Breast epithelium (tissue), 4 donors: ENCODE measurements around the gene PTMS. TPM values are rescaled to one million over a fixed set of nuclear protein-coding genes. Genes with fewer than 3 reads are reported as not detected.

Experiments
- DNase-seq, 2 donors: peaks; one replicate each; pipeline ENCODE4 v3.0.0-alpha.2; 2019; ENCODE audit warnings: low spot score in 2 of 2
- H3K27ac ChIP-seq, 2 donors: fragments of 200-600 bp; sonication (generic) in 1 of 2; one replicate each; pipeline ENCODE4 v1.5.1; 2016 to 2019; ENCODE audit warnings: mild to moderate bottlenecking in 1 of 2
- H3K27me3 ChIP-seq, 2 donors: fragments of 200-600 bp; sonication (generic) in 1 of 2; one replicate each; pipeline versions ENCODE4 v1.5.1 to v1.6.0; 2017 to 2019; ENCODE audit warnings: control low read depth in 1 of 2, mild to moderate bottlenecking in 1 of 2
- H3K36me3 ChIP-seq: fragments of 200-600 bp; one replicate; pipeline ENCODE4 v1.5.1; 2019
- H3K4me1 ChIP-seq, 2 donors: fragments of 200-600 bp; sonication (generic); one replicate each; pipeline ENCODE4 v1.5.1; 2016 to 2019; ENCODE audit warnings: control low read depth in 1 of 2
- H3K4me3 ChIP-seq, 3 donors: fragments of 200-600 bp; sonication (generic); 1 replicate in 2 of 3; 2 replicates in 1 of 3; pipeline ENCODE4 v1.5.1; 2016 to 2019; ENCODE audit warnings: mild to moderate bottlenecking in 3 of 3, moderate library complexity in 2 of 3
- H3K9me3 ChIP-seq, 2 donors: fragments of 200-600 bp; sonication (generic) in 1 of 2; one replicate each; pipeline ENCODE4 v1.5.1; 2016 to 2019; ENCODE audit warnings: control low read depth in 1 of 2
- CTCF ChIP-seq, 3 donors: fragments of 450-650 bp; IDR thresholded peaks; one replicate each; pipeline ENCODE4 v1.5.1; 2016 to 2017; ENCODE audit warnings: antibody characterized with exemption in 3 of 3, mild to moderate bottlenecking in 3 of 3, moderate library complexity in 3 of 3
- POLR2A ChIP-seq: fragments of 450-650 bp; IDR thresholded peaks from one replicate; pipeline ENCODE4 v1.6.1; 2016; ENCODE audit warnings: antibody characterized with exemption, mild to moderate bottlenecking, moderate library complexity
- POLR2AphosphoS5 ChIP-seq, 3 donors: sonication (generic); formaldehyde crosslinking; IDR thresholded peaks; one replicate each; pipeline ENCODE4 v1.6.1; 2017; ENCODE audit warnings: antibody characterized with exemption in 3 of 3
- intact Hi-C: fragments of 100-400 bp; cut with DNase I; formaldehyde crosslinking; loops from one replicate; pipeline ENCODE4 v1.15.1; 2023; ENCODE audit warnings: low total_unique reads
- total RNA-seq, 3 donors: library from RNA; depleted of rRNA; stranded (reverse); fragments of >200 nt; gene quantifications; one replicate each; pipeline ENCODE4 v1.1.0, GENCODE V29; 2016

Gene PTMS
- total RNA-seq, 3 donors from 2014 or later, result 70.9 to 101 (median 85.8) TPM

GRCh38 chr12:6752921-6753771 is 13.0 kb upstream of the PTMS start, which contains the start of gene MLF2:
TSS of gene MLF2 (minus strand) at chr12:6753141. CDS start at chr12:6752334, 807 bp downstream.
- peaks cover 20% of the 10 kb centered on the region for H3K36me3 ChIP-seq

GRCh38 chr12:6753772-6754356 is 12.3 kb upstream of the PTMS start:
- Histone ChIP-seq H3K27ac (peak overlapping the region; percentile 98 to 99), H3K9me3 (no peaks in the 10 kb centered on the region), H3K4me1 (peaks cover 0 to 9% of the 10 kb centered on the region in 2 donors), H3K27me3 (no peaks in the 10 kb centered on the region), H3K36me3 (peaks cover 14% of the 10 kb centered on the region), H3K4me3 (peak overlapping the region; percentile 82 to 98 (median 94))
- TF ChIP-seq CTCF (IDR thresholded peaks at IDR 0.05) (peak in 1 of 3 donors; percentile 5), POLR2AphosphoS5 (IDR thresholded peaks at IDR 0.05) (no peak)
- no peak for DNase-seq
- intact Hi-C loops, result no loop called here

More at GRCh38 chr12:6752921-6753771, 13.0 kb upstream of the PTMS start, which contains the start of gene MLF2:
- Histone ChIP-seq H3K4me1 (peaks cover 0 to 9% of the 10 kb centered on the region in 2 donors), H3K4me3 (peak within 1 kb of the TSS; percentile 82 to 98 (median 94)), H3K27me3 (no peaks in the 10 kb centered on the region), H3K9me3 (no peaks in the 10 kb centered on the region), H3K27ac (peak within 1 kb of the TSS; percentile 98 to 99)
- DNase-seq, result peak; percentile 98
- intact Hi-C loops, result no loop called here
- TF ChIP-seq CTCF (IDR thresholded peaks at IDR 0.05), result peak; percentile 83 to 99 (median 96)
- peak; percentile 81 to 99 (median 95) for TF ChIP-seq POLR2AphosphoS5 (IDR thresholded peaks at IDR 0.05)
- peak; percentile 96 for TF ChIP-seq POLR2A

- H3K9me3 ChIP-seq, result no peaks in the 10 kb centered on the region
- DNase-seq, result no peak
- TF ChIP-seq CTCF (IDR thresholded peaks at IDR 0.05) (no peak), POLR2A (no peak), POLR2AphosphoS5 (IDR thresholded peaks at IDR 0.05) (no peak)
- H3K4me1 ChIP-seq, result peaks cover 0 to 9% of the 10 kb centered on the region in 2 donors
- peak overlapping the region; percentile 98 to 99 for H3K27ac ChIP-seq
- intact Hi-C loops, result no loop called here
- no peak overlapping the region for H3K4me3 ChIP-seq
- H3K27me3 ChIP-seq, result no peaks in the 10 kb centered on the region
- peaks cover 9% of the 10 kb centered on the region for H3K36me3 ChIP-seq
Observed at GRCh38 chr12:6754411-6754810, 11.8 kb upstream of the PTMS start.

- Histone ChIP-seq H3K4me1 (peaks cover 0 to 3% of the 10 kb centered on the region in 2 donors), H3K27ac (no peak overlapping the region), H3K9me3 (no peaks in the 10 kb centered on the region), H3K4me3 (no peak overlapping the region), H3K27me3 (no peaks in the 10 kb centered on the region), H3K36me3 (no peaks in the 10 kb centered on the region)
- no peak for DNase-seq
- TF ChIP-seq POLR2AphosphoS5 (IDR thresholded peaks at IDR 0.05) (no peak), POLR2A (no peak), CTCF (IDR thresholded peaks at IDR 0.05) (no peak)
- intact Hi-C loops, result no loop called here
Observed at GRCh38 chr12:6757028-6757690, 9.0 kb upstream of the PTMS start.
